ENCODE measurements around the gene INTS1.

INTS1 gene

GRCh38 chr7:1510780-1511154 is 6.6 kb upstream of the INTS1 start:
- H3K4me2 ChIP-seq (ENCODE audit: low read length) = peak overlapping the region; percentile 81
- H4K20me1 ChIP-seq (ENCODE audit: control insufficient read depth, insufficient read depth, low read depth, low read length) = no peaks in the 10 kb centered on the region

GRCh38 chr7:1509226-1509625 is 5.0 kb upstream of the INTS1 start:
- no peaks in the 10 kb centered on the region for H4K20me1 ChIP-seq (ENCODE audit: control insufficient read depth, insufficient read depth, low read depth, low read length)
- no peaks in the 10 kb centered on the region for H3K9me3 ChIP-seq (ENCODE audit: control insufficient read depth, insufficient read depth, low read length)
- peaks cover 4% of the 10 kb centered on the region for H3K36me3 ChIP-seq (ENCODE audit: control insufficient read depth, low read length)
- H3K4me1 ChIP-seq (ENCODE audit: control insufficient read depth, low read length) = peaks cover 90% of the 10 kb centered on the region
- H3K4me2 ChIP-seq (ENCODE audit: low read length) = no peak overlapping the region
- H3K27ac ChIP-seq (ENCODE audit: low read depth, low read length) = peak overlapping the region; percentile 87
- H3F3A ChIP-seq (ENCODE audit: control insufficient read depth, insufficient read depth) = peaks cover 36% of the 10 kb centered on the region
- TF ChIP-seq CTCF (IDR thresholded peaks at IDR 0.05; ENCODE audit: low read depth, low read length, poor library complexity, severe bottlenecking) = no peak
- no peak for TF ChIP-seq EZH2phosphoT487 (IDR thresholded peaks at IDR 0.05; ENCODE audit: borderline replicate concordance, low read length)
- H3K4me3 ChIP-seq (ENCODE audit: low read length) = no peak overlapping the region
- H3K9me2 ChIP-seq (replicated peaks; ENCODE audit: control insufficient read depth, low read length) = no peaks in the 10 kb centered on the region
- peaks cover 14% of the 10 kb centered on the region for H3K79me2 ChIP-seq (ENCODE audit: control insufficient read depth, low read length)
- H3K27me3 ChIP-seq (ENCODE audit: control insufficient read depth, low read length) = no peaks in the 10 kb centered on the region

More at GRCh38 chr7:1510780-1511154, 6.6 kb upstream of the INTS1 start:
- peaks cover 27% of the 10 kb centered on the region for H3F3A ChIP-seq (ENCODE audit: control insufficient read depth, insufficient read depth)
- H3K9me3 ChIP-seq (ENCODE audit: control insufficient read depth, insufficient read depth, low read length) = no peaks in the 10 kb centered on the region
- H3K4me1 ChIP-seq (ENCODE audit: control insufficient read depth, low read length) = peaks cover 84% of the 10 kb centered on the region
- H3K79me2 ChIP-seq (ENCODE audit: control insufficient read depth, low read length) = peaks cover 3% of the 10 kb centered on the region
- TF ChIP-seq CTCF (IDR thresholded peaks at IDR 0.05; ENCODE audit: low read depth, low read length, poor library complexity, severe bottlenecking) = no peak
- TF ChIP-seq EZH2phosphoT487 (IDR thresholded peaks at IDR 0.05; ENCODE audit: borderline replicate concordance, low read length) = no peak
- no peaks in the 10 kb centered on the region for H3K27me3 ChIP-seq (ENCODE audit: control insufficient read depth, low read length)
- H3K27ac ChIP-seq (ENCODE audit: low read depth, low read length) = peak overlapping the region; percentile 87
- peak overlapping the region; percentile 62 for H3K4me3 ChIP-seq (ENCODE audit: low read length)
- peaks cover 2% of the 10 kb centered on the region; the same call in 1 of the 2 replicates for H3K36me3 ChIP-seq (ENCODE audit: control insufficient read depth, low read length)
- no peaks in the 10 kb centered on the region for H3K9me2 ChIP-seq (replicated peaks; ENCODE audit: control insufficient read depth, low read length)

- peak overlapping the region; percentile 87 for H3K27ac ChIP-seq (ENCODE audit: low read depth, low read length)
- H3K4me2 ChIP-seq (ENCODE audit: low read length) = peak overlapping the region; percentile 81
- TF ChIP-seq EZH2phosphoT487 (IDR thresholded peaks at IDR 0.05; ENCODE audit: borderline replicate concordance, low read length) = no peak
- TF ChIP-seq CTCF (IDR thresholded peaks at IDR 0.05; ENCODE audit: low read depth, low read length, poor library complexity, severe bottlenecking) = no peak
- H3K27me3 ChIP-seq (ENCODE audit: control insufficient read depth, low read length) = no peaks in the 10 kb centered on the region
- peak overlapping the region; percentile 56 for H3K4me3 ChIP-seq (ENCODE audit: low read length)
- peaks cover 36% of the 10 kb centered on the region for H3F3A ChIP-seq (ENCODE audit: control insufficient read depth, insufficient read depth)
- H3K9me3 ChIP-seq (ENCODE audit: control insufficient read depth, insufficient read depth, low read length) = no peaks in the 10 kb centered on the region
- H3K4me1 ChIP-seq (ENCODE audit: control insufficient read depth, low read length) = peaks cover 83% of the 10 kb centered on the region
- H3K79me2 ChIP-seq (ENCODE audit: control insufficient read depth, low read length) = peaks cover 22% of the 10 kb centered on the region
- peaks cover 12% of the 10 kb centered on the region for H3K36me3 ChIP-seq (ENCODE audit: control insufficient read depth, low read length)
- no peaks in the 10 kb centered on the region for H3K9me2 ChIP-seq (replicated peaks; ENCODE audit: control insufficient read depth, low read length)
- H4K20me1 ChIP-seq (ENCODE audit: control insufficient read depth, insufficient read depth, low read depth, low read length) = peaks cover 6% of the 10 kb centered on the region; the same call in 1 of the 2 replicates
Measured at GRCh38 chr7:1508277-1508758, 4.1 kb upstream of the INTS1 start.
